ENCODE measurements around the gene SMAD6. TPM values are rescaled to one million over a fixed set of nuclear protein-coding genes. Genes with fewer than 3 reads are reported as not detected.

The SMAD6 gene
- total RNA-seq, 1 experiment from 2014 or later = 6.6 TPM

GRCh38 chr15:66729331-66729951, 27.4 kb downstream of the SMAD6 start:
- no peak overlapping the region for H3K9ac ChIP-seq (ENCODE audit: low read length)
- ChIA-PET CTCF (no interaction called here), POLR2A (interaction anchor here (1.5 kb wide), 1 partner anchor 9 kb away, joined by 4 read pairs; no protein-coding TSS in a partner anchor), RAD21 (ENCODE audit: low non-redundant PET in 1 of 2, low total read pairs in 2 of 2, uncharacterized antibody in 2 of 2, unreplicated experiment in 2 of 2) (no interaction called here)
- TF ChIP-seq POLR2A (IDR thresholded peaks at IDR 0.05; ENCODE audit: borderline replicate concordance, extremely low read depth, insufficient read depth, insufficient read length) (no peak), CTCF (IDR thresholded peaks at IDR 0.05 in 2 of 3, conservative IDR thresholded peaks at IDR 0.05 in 1 of 3; ENCODE audit: borderline replicate concordance in 1 of 3, insufficient read depth in 1 of 3, low read depth in 2 of 3, low read length in 2 of 3) (no peak), ATF3 (IDR thresholded peaks at IDR 0.05) (no peak), ZFX (IDR thresholded peaks at IDR 0.05) (no peak), MAX (IDR thresholded peaks at IDR 0.05) (no peak), FOSL1 (IDR thresholded peaks at IDR 0.05; ENCODE audit: low read depth) (no peak), REST (IDR thresholded peaks at IDR 0.05; ENCODE audit: low read depth) (no peak), RAD21 (IDR thresholded peaks at IDR 0.05; ENCODE audit: low read depth) (no peak), JUND (IDR thresholded peaks at IDR 0.05) (no peak), EGR1 (IDR thresholded peaks at IDR 0.05; ENCODE audit: low read depth) (no peak), EZH2 (IDR thresholded peaks at IDR 0.05) (no peak), TCF7L2 (IDR thresholded peaks at IDR 0.05; ENCODE audit: borderline replicate concordance, extremely low read depth, insufficient read depth, insufficient read length) (no peak), SIN3A (IDR thresholded peaks at IDR 0.05; ENCODE audit: low read depth) (no peak), POLR2AphosphoS5 (IDR thresholded peaks at IDR 0.05; ENCODE audit: low read depth, low read length) (no peak), ZBTB33 (IDR thresholded peaks at IDR 0.05; ENCODE audit: extremely low read depth, insufficient replicate concordance, low read length) (no peak), EZH2phosphoT487 (IDR thresholded peaks at IDR 0.05; ENCODE audit: borderline replicate concordance) (no peak), ELF1 (IDR thresholded peaks at IDR 0.05; ENCODE audit: borderline replicate concordance, low read depth) (no peak), CBX3 (IDR thresholded peaks at IDR 0.05; ENCODE audit: low read depth) (no peak), ZNF274 (IDR thresholded peaks at IDR 0.05; ENCODE audit: low read depth, low read length) (no peak), SRF (IDR thresholded peaks at IDR 0.05; ENCODE audit: low read depth) (no peak)
- intact Hi-C loops (cut with micrococcal nuclease) = no loop called here
- no peaks in the 10 kb centered on the region for H4K20me1 ChIP-seq (ENCODE audit: insufficient read depth)
- H3K9me3 ChIP-seq (ENCODE audit: control insufficient read depth in 1 of 2, insufficient read depth in 1 of 2, low read depth in 1 of 2, low read length in 2 of 2) = no peaks in the 10 kb centered on the region
- no peak overlapping the region for H2AFZ ChIP-seq (ENCODE audit: low read depth, low read length, poor library complexity, severe bottlenecking)
- BruUV-seq (replicated peaks) = no TSS peak
- no peaks in the 10 kb centered on the region for H3K9me2 ChIP-seq (ENCODE audit: insufficient read depth)
- peaks cover 31 to 41% of the 10 kb centered on the region in 2 experiments for H3K4me1 ChIP-seq (ENCODE audit: control insufficient read depth in 1 of 2, insufficient read depth in 2 of 2, low read length in 2 of 2)
- no peak overlapping the region for H3K4me2 ChIP-seq (ENCODE audit: low read length)
- H3K27me3 ChIP-seq (ENCODE audit: insufficient read depth, low read length) = no peaks in the 10 kb centered on the region
- no peaks in the 10 kb centered on the region for H3K36me3 ChIP-seq (ENCODE audit: control insufficient read depth in 1 of 2, insufficient read depth in 2 of 2, low read length in 2 of 2)
- no peak overlapping the region for H3K4me3 ChIP-seq (replicated peaks in 1 of 2; ENCODE audit: low read depth in 1 of 2, low read length in 2 of 2)
- no peaks in the 10 kb centered on the region for H3K79me2 ChIP-seq (ENCODE audit: insufficient read depth, low read length)
- H3K27ac ChIP-seq (ENCODE audit: low read depth, low read length) = no peak overlapping the region
- no peak for DNase-seq (ENCODE audit: low read depth, low spot score)
- no peak for ATAC-seq

Data from HCT116 (cell line).